B cell (primary cell): ENCODE results near the gene SUSD5. TPM values are rescaled to one million over a fixed set of nuclear protein-coding genes. Genes with fewer than 3 reads are reported as not detected.

Experiments
- ATAC-seq: fragments of 200-7000 bp; cut with Tn5 transposase; one replicate; pipeline ENCODE4 v1.10.0; 2021; ENCODE audit warnings: low read depth, mild to moderate bottlenecking, moderate number of reproducible peaks, moderate library complexity
- CTCF ChIA-PET: fragments of 350-600 bp; sonication (Branson Sonifier 250); formaldehyde crosslinking; loops from one replicate; lab custom pipeline; 2021; ENCODE audit warnings: antibody characterized with exemption, inconsistent platforms; lab: Charles Lee
- POLR2A ChIA-PET: fragments of 350-600 bp; sonication (Branson Sonifier 250); formaldehyde crosslinking; loops from one replicate; lab custom pipeline; 2021; ENCODE audit warnings: antibody characterized with exemption; lab: Charles Lee
- DNase-seq: peaks from one replicate; pipeline ENCODE4 v3.0.0; 2013
- H2AFZ ChIP-seq: 2 replicates; pipeline ENCODE4 v1.6.1; 2012; ENCODE audit warnings: mild to moderate bottlenecking, low read depth, low read length; ENCODE audit not compliant: insufficient read depth, poor library complexity, severe bottlenecking
- H3K27ac ChIP-seq, 2 donors: 1 replicate in 1 of 2; 2 replicates in 1 of 2; pipeline ENCODE4 v1.5.1; 2012 to 2013; ENCODE audit warnings: low read length in 2 of 2, mild to moderate bottlenecking in 2 of 2, moderate library complexity in 1 of 2
- H3K27me3 ChIP-seq, 4 experiments: fragments of 200-600 bp in 1 of 4; sonication (generic) in 1 of 4; replicated peaks in 1 of 4; 1 replicate in 2 of 4; 2 replicates in 2 of 4; pipeline versions ENCODE4 v1.6.1 to v1.7.0; 2013 to 2016; ENCODE audit warnings: low read length in 3 of 4, mild to moderate bottlenecking in 2 of 4, mixed read lengths in 1 of 4, moderate library complexity in 1 of 4; ENCODE audit not compliant: insufficient read depth in 4 of 4, control insufficient read depth in 3 of 4; ENCODE audit errors: control extremely low read depth in 1 of 4
- H3K36me3 ChIP-seq, 2 experiments: replicated peaks in 1 of 2; 1 replicate in 1 of 2; 2 replicates in 1 of 2; pipeline versions ENCODE4 v1.6.1 to v1.7.1; 2013; ENCODE audit warnings: low read length in 1 of 2; ENCODE audit not compliant: insufficient read depth in 2 of 2, control insufficient read depth in 1 of 2; ENCODE audit errors: control extremely low read depth in 1 of 2, extremely low read depth in 1 of 2
- H3K4me1 ChIP-seq, 2 donors: fragments of 200-600 bp in 1 of 2; sonication (generic) in 1 of 2; 1 replicate in 1 of 2; 2 replicates in 1 of 2; pipeline versions ENCODE4 v1.5.1 to v1.6.1; 2013 to 2017; ENCODE audit warnings: low read length in 2 of 2; ENCODE audit not compliant: control insufficient read depth in 2 of 2, insufficient read depth in 2 of 2
- H3K4me2 ChIP-seq: replicated peaks from 2 replicates; pipeline ENCODE3; 2012; ENCODE audit warnings: mild to moderate bottlenecking, low read depth, low read length; ENCODE audit not compliant: poor library complexity, severe bottlenecking
- H3K4me3 ChIP-seq, 5 experiments: fragments of 200-600 bp in 1 of 5; sonication (generic) in 1 of 5; 1 replicate in 3 of 5; 2 replicates in 2 of 5; pipeline versions ENCODE4 v1.5.1 to v1.7.0; 2011 to 2016; ENCODE audit warnings: low read length in 4 of 5, mild to moderate bottlenecking in 4 of 5, low read depth in 2 of 5, control low read depth in 1 of 5, moderate library complexity in 1 of 5; ENCODE audit not compliant: insufficient read depth in 1 of 5; ENCODE audit errors: control extremely low read depth in 1 of 5, extremely low read depth in 1 of 5
- H3K79me2 ChIP-seq: fragments of 200-600 bp; sonication (generic); one replicate; pipeline ENCODE4 v1.6.0; 2016; ENCODE audit warnings: low read length; ENCODE audit not compliant: control insufficient read depth, insufficient read depth
- H3K9ac ChIP-seq: fragments of 200-600 bp; sonication (generic); 2 replicates; pipeline ENCODE4 v1.6.1; 2017; ENCODE audit warnings: mild to moderate bottlenecking, low read length, moderate library complexity
- H3K9me3 ChIP-seq, 3 donors: one replicate each; pipeline versions ENCODE4 v1.6.1 to v1.7.1; 2013; ENCODE audit warnings: low read length in 2 of 3; ENCODE audit not compliant: control insufficient read depth in 2 of 3, insufficient read depth in 1 of 3; ENCODE audit errors: control extremely low read depth in 1 of 3
- H4K20me1 ChIP-seq: 2 replicates; pipeline ENCODE4 v1.6.0; 2012; ENCODE audit warnings: mild to moderate bottlenecking, low read length; ENCODE audit not compliant: insufficient read depth, control insufficient read depth, poor library complexity, severe bottlenecking
- H3K27ac Mint-ChIP-seq: one replicate; pipeline ENCODE4 v1.8.0; 2021; ENCODE audit warnings: mixed read lengths
- H3K27me3 Mint-ChIP-seq: one replicate; pipeline ENCODE4 v1.8.0; 2021; ENCODE audit warnings: mixed read lengths
- H3K4me1 Mint-ChIP-seq: one replicate; pipeline ENCODE4 v1.8.0; 2021; ENCODE audit warnings: mixed read lengths
- H3K4me3 Mint-ChIP-seq: one replicate; pipeline ENCODE4 v1.8.0; 2021; ENCODE audit warnings: mixed read lengths
- H3K9me3 Mint-ChIP-seq: one replicate; pipeline ENCODE4 v1.8.0; 2022; ENCODE audit warnings: mixed read lengths; ENCODE audit not compliant: insufficient read depth
- CTCF ChIP-seq: fragments of 200-600 bp; IDR thresholded peaks from one replicate; pipeline ENCODE4 v1.8.0; 2022; ENCODE audit warnings: antibody characterized with exemption, mild to moderate bottlenecking
- EZH2 ChIP-seq: IDR thresholded peaks from 2 replicates; pipeline ENCODE4 v1.6.1; 2012; ENCODE audit warnings: borderline replicate concordance, low read depth, mild to moderate bottlenecking, moderate library complexity, low read length; ENCODE audit not compliant: insufficient read depth, poor library complexity, severe bottlenecking
- WGBS: methylation state at CpG from one replicate; pipeline ENCODE4 v1.1.5; 2013; ENCODE audit warnings: missing lambda C conversion rate; ENCODE audit not compliant: insufficient coverage; 5-methylcytosine and 5-hydroxymethylcytosine counted together
- intact Hi-C: fragments of 100-400 bp; cut with micrococcal nuclease; formaldehyde crosslinking; loops from one replicate; pipeline ENCODE4 v1.10.0; 2022
- polyA plus RNA-seq: library from polyadenylated mRNA; depleted of rRNA; stranded (reverse); fragments of >200 nt; gene quantifications from 2 replicates; pipeline ENCODE4 v1.2.3, GENCODE V29; 2012
- total RNA-seq, 2 donors: library from RNA; stranded (reverse); fragments of 120-200 nt in 1 of 2; gene quantifications; 1 replicate in 1 of 2; 2 replicates in 1 of 2; pipeline versions ENCODE4 v1.2.3 to v1.2.4, GENCODE V29; 2013 to 2022

Gene SUSD5
- total and polyA plus RNA-seq, 2 donors (not counting 1 experiment from before 2014, with no cell fraction given): 0.15 to 0.30 TPM

DNA sequence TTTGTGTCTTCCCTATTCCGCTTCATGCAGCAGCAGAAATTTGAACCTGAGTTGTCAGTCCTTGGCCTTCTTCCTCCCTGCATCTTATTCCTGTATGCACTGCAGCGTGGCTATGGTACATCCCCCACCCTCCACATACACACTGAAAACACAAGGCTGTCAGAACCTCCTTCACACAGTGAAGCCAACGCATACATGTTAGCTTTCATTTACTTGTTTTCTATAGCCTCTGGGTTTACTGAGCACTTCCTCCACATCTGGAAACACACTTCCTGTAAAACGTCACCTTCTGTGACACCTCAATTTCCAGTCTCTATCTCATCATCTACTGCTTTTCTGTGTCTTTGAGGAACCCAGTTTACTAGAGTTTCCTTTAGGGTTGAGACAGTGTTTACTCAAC is 47.0 kb downstream of the SUSD5 start:
- Histone ChIP-seq H4K20me1 (no peaks in the 10 kb centered on the region), H2AFZ (no peak overlapping the region), H3K9me3 (no peaks in the 10 kb centered on the region), H3K27me3 (no peaks in the 10 kb centered on the region), H3K4me1 (no peaks in the 10 kb centered on the region), H3K4me2 (no peak overlapping the region), H3K4me3 (no peak overlapping the region), H3K9ac (no peak overlapping the region), H3K27ac (no peak overlapping the region), H3K36me3 (no peaks in the 10 kb centered on the region), H3K79me2 (no peaks in the 10 kb centered on the region)
- CTCF ChIA-PET: interaction anchor here (0.6 kb wide), 1 partner anchor 26 kb away, joined by 3 read pairs; no protein-coding TSS in a partner anchor
- ATAC-seq: peak; percentile 14
- TF ChIP-seq EZH2 (no peak), CTCF (no peak)
- H3K9me3 Mint-ChIP-seq: no peaks in the 10 kb centered on the region
- POLR2A ChIA-PET: no interaction called here
- intact Hi-C loops: no loop called here
- no peak for DNase-seq
- no peak overlapping the region for H3K4me3 Mint-ChIP-seq
- 71% methylated on average over 3 of the region's 4 CpGs for WGBS
- H3K4me1 Mint-ChIP-seq: peaks cover 3% of the 10 kb centered on the region
- H3K27ac Mint-ChIP-seq: no peak overlapping the region
- no peaks in the 10 kb centered on the region for H3K27me3 Mint-ChIP-seq

DNA sequence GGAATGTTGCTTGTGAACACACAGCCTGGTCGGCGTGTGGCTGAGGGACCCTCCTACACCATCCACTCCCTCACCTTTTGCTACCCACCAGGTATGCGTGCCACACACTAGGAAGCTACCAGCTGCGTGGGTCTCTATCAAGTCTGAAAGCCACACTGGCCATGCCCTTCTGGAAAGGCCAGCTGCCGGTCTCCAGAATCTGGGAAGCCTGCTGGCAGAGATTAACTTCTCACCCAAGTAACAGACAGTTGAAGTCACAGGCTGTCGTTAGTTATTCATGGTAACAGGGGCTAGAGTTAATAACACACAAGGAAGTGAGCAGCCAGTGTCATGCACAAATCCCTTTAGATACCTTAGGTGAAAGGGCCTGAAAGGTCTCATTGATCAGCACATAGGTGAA is 48.1 kb downstream of the SUSD5 start:
- H3K9me3 ChIP-seq: no peaks in the 10 kb centered on the region
- no peak overlapping the region for H3K27ac ChIP-seq
- ATAC-seq: no peak
- H3K79me2 ChIP-seq: no peaks in the 10 kb centered on the region
- H3K4me3 Mint-ChIP-seq: no peak overlapping the region
- no peaks in the 10 kb centered on the region for H3K27me3 ChIP-seq
- H3K4me1 Mint-ChIP-seq: peaks cover 3% of the 10 kb centered on the region
- ChIA-PET POLR2A (no interaction called here), CTCF (no interaction called here)
- H3K36me3 ChIP-seq: no peaks in the 10 kb centered on the region
- no peak for TF ChIP-seq EZH2
- no peak for TF ChIP-seq CTCF
- intact Hi-C loops: no loop called here
- no peaks in the 10 kb centered on the region for H3K27me3 Mint-ChIP-seq
- H3K9me3 Mint-ChIP-seq: no peaks in the 10 kb centered on the region
- H3K4me1 ChIP-seq: no peaks in the 10 kb centered on the region
- no peaks in the 10 kb centered on the region for H4K20me1 ChIP-seq
- no peak overlapping the region for H3K4me2 ChIP-seq
- H3K27ac Mint-ChIP-seq: no peak overlapping the region
- 97% methylated on average over 4 of the region's 6 CpGs for WGBS
- H3K9ac ChIP-seq: no peak overlapping the region
- no peak overlapping the region for H2AFZ ChIP-seq
- H3K4me3 ChIP-seq: no peak overlapping the region
- DNase-seq: no peak
